Activated CD4-positive, alpha-beta T cell treated with anti-CD3 and anti-CD28 coated beads for 1 hour (primary cell): ENCODE measurements around the gene MDGA2.
"Not testable (repeated sequence)": the region's sequence is repeated elsewhere in the genome, so short reads cannot be mapped to it uniquely, and the experiment has no call there.

Experiments used
- DNase-seq: peaks from one replicate; pipeline ENCODE4 v3.0.0-alpha.2; 2020

MDGA2 gene

GRCh38 chr14:47060050-47060449, 615.4 kb downstream of the MDGA2 start:
- no peak for DNase-seq

DNA sequence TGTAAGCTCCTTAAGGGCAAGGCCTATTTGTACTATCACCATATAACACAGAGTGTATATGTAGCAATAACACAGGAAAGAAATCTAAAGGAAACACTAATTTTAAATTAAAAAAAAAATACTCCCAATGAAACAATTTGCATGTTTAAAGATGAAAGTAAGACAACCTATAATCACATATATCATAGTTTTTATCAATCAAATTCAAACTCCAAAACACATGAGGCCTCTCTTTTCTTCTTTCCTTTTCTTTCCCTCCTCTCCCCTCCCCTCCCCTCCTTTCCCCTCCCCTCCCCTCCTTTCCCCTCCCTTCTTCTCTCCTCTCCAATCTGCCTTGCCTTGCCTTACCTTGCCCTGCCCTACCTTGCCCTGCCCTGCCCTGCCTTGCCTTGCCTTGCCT, 618.0 kb downstream of the MDGA2 start:
- no peak for DNase-seq

DNA sequence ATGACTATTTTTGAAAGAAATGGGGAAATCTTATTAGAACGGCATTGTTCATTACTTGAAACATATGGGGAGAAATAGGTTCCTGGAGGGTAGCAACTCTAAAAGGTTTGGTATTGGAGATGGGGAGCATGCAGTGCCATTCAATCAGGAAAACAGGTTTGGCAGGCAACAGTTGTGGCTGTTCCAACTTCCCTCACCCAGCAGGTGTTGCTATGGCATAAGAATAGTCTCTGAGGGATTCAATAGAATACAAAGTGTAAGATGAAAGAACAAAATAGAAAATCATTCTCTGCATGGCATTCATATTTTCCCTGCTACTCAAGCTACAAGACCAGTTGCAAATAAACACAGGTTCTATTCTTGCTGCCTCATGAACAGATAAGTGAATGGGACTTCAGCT, 630.6 kb downstream of the MDGA2 start:
- DNase-seq = no peak

DNA sequence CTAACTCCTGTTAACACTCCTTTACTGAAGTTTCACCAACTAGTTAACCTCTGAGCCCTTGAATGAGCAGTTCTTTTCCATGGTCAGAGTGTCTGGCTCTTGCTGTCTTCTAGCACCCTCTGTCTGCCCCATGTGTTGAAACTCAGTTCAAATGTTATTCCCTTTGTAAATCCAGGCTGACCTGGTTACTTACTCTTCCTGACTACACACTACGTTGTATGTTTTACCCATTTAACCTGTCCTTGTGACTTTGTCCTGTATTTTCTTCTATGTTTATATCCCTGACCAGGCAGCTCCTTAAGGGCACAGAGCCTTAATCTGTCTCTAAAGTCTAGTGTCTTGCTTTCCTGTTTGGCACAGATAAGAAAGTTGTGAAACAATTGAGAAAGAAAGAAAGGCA, 634.9 kb downstream of the MDGA2 start:
- DNase-seq = no peak

DNA sequence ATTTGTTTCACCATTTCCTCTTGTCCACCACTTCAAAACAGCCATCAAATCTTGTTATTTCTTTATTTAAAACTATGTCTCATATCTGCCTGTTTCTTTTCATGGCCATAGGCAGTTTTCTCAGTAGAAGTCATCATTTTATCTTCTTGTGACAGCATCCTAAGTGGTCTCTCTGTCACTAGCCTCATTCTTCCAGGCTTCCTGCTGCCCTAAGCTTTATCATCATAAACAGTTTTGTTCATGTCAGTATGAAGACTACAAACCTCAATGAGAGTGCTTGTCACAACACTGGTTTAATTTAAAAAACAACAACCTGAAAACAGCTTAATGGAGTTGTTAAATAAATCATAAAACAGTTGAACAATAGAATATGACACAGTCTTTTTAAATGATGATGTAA, 636.1 kb downstream of the MDGA2 start:
- no peak for DNase-seq

DNA sequence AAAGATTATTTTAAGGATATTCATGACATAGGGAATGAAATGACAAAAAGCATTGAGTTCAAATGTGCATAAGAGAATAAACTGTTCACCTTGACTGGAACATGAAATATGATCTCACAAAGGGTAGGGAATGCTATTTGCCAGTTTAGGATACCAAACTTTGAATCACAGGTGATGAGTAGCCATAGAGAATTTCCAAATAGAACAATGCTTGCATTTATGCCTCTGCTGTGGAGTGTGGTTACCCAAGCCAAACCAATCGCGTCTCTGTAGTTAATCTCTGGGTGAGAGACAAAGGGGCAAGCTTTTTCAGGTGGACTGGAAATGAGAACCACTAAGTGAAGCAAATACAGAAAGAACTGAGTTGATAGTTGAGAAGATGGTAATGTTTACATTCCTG, 652.7 kb downstream of the MDGA2 start:
- DNase-seq = no peak

- DNase-seq = no peak
These were observed 654.9 kb downstream of the MDGA2 start for GRCh38 chr14:47020500-47020899.

- DNase-seq = no peak
These were observed 662.7 kb downstream of the MDGA2 start for GRCh38 chr14:47012533-47013280.

DNA sequence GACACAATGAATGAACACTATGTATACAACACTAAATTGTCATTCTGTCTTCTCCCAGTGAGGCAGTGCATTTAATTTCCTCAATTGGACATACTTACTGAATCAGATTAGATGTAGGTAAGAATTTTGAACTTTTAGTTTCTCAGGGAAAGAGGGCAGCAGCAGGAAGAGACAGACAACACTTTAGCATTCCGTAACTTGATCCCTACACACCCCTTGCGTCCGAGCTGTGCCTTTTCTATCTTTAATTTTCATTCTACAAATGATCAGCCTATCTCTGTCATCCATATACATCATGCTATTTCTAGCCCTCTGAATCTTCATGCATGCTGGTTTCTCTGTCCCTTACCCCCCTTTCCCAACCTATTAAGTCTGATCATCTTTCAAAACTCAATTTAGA, 665.8 kb downstream of the MDGA2 start:
- DNase-seq = no peak

DNA sequence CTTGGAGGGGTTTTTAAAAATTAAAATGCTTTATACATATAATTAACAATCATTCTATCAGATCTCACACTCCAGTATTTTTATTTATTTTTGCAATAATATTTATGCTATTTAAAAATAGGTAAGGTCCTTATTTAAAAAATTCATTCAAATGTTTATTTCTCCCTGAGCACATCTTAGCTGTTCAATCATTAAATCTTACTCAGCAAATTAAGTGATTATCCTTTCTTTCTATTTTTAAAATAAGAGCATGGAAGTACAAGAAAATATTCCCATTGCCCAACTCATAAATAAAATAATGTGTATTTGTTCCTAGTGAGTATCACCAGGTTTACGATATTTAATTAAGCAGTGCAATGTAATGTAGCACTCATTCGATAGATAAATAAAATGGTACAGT, 666.7 kb downstream of the MDGA2 start:
- DNase-seq = no peak

GRCh38 chr14:46999661-47000060, 675.7 kb downstream of the MDGA2 start:
- no peak for DNase-seq

DNA sequence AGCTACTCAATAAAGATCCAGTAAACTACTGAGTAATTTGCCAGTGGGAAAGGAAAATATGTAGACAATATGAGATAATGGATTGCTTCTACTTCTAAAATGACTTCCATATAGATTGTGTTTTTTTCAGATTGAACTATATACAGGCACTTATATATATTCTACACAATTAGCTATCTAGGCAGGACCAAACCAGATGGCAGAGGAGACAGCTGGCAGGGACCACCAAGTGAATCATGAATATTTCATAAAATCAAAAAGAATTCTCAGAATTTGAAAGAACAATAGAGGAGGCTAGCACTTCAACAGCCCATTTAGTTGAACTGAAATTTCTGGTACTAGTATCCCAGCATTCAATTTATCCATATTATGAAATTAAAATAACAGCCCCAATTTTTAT, 685.8 kb downstream of the MDGA2 start:
- no peak for DNase-seq

DNA sequence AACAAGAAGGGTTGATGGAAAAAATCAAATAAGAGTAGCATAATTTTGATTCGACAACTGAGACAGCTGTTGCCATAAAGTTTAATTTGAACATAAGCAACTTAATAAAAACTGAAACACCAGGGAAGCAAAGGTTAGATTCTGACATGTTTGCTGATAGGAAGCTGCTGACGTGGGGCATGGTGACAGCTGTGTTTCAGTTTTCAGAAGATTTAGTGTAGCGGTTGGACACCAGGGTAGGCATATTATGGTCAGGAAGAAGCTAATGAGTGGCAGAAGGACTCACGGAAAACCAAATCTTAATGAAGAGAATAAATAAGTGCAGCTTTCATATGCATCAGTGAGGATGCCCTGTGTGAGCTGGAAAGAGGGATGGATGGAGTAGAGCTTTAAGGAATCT, 687.1 kb downstream of the MDGA2 start:
- DNase-seq = no peak

GRCh38 chr14:46985529-46986380, 689.6 kb downstream of the MDGA2 start:
- DNase-seq = no peak

DNA sequence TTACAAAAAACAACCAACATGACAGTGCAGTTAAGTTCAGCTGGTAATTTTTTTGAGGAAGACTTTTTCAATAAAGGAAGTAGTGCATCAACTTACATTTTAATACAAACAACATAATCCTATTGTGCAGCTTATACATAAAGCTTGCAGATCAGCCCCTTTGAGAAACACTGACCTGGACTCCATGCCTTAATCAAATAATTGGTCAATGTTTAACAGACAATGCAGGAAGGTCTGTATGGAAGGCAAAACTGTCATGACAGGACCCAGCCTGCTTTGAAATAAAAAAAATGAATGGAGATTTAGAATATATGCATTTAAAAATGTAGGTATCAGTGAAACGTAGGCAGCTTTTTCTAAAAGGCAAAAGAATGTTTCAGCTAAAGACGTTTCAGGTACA, 702.1 kb downstream of the MDGA2 start:
- DNase-seq = no peak

DNA sequence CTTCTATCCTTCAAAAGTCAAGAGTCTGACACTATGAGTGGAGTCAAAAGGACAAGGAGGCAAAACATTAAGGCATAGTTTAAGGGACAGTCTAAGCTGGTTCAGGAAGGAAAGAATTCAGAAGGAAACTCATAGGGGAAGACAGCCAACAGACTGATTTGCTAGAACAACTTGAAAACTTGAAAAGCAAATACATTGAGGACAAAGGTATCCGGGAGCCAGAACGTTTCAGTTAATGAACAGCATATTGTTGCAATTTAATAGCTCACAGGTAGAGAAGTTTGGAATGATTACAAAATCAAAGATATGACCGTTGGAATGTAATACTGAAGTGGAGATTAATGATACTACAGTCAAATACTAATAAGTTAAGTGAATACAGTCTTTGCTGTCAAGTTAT, 711.0 kb downstream of the MDGA2 start:
- DNase-seq = no peak

GRCh38 chr14:46951103-46951502, 724.3 kb downstream of the MDGA2 start:
- no peak for DNase-seq

DNA sequence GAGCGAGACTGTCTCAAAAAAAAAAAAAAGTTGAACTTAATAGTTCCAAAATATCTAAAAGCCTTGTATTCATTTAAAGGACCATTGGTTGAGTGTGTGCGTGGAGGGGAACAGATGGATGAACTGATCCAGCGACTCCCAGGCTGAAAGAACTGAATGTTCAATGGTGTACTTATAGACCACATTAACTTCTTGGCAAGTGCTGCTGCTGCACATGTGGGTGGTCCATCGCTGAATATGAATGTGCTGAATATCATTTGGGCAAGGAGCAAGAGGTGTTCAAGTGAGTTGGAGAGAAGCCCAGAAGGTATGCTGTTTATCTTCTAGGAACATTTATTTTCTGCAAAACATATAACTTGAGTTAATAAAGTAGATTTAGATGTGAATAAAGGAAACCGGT, 734.8 kb downstream of the MDGA2 start:
- no peak for DNase-seq

- no peak for DNase-seq
These were observed 754.9 kb downstream of the MDGA2 start for GRCh38 chr14:46920542-46920941.

GRCh38 chr14:46915539-46915938, 759.9 kb downstream of the MDGA2 start:
- DNase-seq = not testable (repeated sequence)

DNA sequence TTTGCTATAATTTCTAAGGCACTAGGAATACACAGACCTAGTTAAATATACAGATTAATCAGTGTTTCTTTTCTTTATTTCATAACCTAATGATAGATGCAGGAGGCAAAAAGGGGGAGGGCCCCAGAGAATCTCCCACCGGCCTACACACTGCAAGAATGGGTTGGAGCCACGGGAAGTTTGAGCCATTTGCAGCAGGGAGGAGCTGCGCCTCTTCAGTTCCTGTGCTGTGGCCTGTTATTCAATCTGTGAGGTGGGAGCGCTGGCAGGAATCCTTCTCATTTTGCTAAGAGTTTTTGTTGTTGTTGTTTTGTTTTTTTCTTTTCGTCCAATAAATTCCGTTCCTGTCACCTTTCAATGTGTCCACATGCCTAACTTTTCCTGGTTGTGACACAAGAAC, 772.6 kb downstream of the MDGA2 start:
- no peak for DNase-seq

GRCh38 chr14:46894476-46894875, 780.9 kb downstream of the MDGA2 start:
- DNase-seq = no peak

GRCh38 chr14:46887144-46887543, 788.3 kb downstream of the MDGA2 start:
- DNase-seq = no peak

DNA sequence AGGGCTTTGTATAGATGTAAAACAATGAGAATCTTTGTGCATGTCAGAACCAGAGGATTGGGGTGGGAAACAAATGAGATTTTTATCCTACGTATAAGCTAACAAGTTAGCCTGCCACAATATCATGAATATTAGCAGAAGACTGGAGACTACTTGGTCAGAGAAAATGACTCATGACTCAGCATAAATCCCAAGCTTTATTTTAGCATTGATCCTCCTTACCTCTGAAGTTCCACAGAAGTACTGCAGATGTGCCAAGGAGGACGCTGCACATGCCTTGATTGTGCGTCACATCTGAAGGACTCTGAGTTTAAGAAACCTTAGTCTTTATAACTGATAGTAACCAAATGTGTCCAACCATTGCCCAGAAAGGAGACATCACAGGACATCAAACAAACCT, 789.8 kb downstream of the MDGA2 start:
- DNase-seq = no peak

DNA sequence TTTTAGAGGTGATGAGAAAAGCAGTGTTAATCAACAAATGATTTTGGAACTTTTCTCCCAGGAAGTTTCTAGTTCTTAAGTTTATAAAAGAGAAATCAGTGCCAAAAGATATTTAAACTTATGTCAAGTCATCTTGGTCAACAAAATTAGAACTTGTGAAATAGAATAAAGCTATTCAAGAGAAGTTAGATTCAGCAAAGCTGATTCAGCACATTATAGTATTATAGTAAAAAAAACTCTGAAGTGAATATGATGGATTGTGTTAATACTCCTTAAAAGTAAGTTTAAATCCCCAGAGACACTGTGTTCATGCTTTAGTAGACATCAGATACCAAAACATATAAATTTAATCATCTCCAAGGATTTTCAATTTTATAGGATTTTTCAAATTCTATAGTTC, 813.7 kb downstream of the MDGA2 start:
- DNase-seq = no peak
